Measurements from ENCODE around the gene GOLIM4. TPM values are rescaled to one million over a fixed set of nuclear protein-coding genes. Genes with fewer than 3 reads are reported as not detected.
A peak's percentile ranks its signal among the peaks of the same experiment; 100 is the strongest.

GOLIM4 gene
- total and polyA plus RNA-seq, 2 experiments from 2014 or later: 34.4 to 50.5 TPM

DNA sequence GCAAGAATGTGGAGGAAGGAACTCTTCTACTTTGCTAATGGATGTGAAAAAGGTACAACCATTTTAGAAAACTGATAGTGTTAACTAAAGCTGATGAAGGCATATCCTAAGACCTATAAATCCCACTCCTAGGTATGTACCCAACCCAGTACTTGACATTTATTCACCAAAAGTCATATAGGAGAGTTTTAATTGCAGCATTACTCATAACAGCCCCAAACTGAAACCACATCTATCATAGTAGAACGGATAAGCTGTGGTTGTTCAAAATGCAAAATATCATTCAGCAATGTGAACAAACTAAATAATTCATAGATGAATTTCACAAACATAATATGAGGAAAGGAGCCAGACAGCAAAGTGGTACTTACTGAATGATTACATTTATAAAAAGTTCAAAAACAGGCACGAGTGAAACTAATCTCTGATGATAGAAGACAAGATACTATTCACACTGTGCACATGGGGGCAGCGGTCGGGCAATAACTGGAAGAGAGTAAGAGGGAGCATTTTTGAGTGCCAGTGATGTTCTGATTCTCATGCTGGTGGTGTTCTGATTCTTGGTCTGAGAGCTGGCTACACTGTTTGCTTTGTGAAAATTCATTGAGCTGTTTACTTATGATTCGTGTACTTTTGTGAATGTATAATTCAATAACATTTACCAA is 34.3 kb downstream of the GOLIM4 start:
- ATAC-seq (no peak), DNase-seq (ENCODE audit: low spot score) (no peak)
- H3K4me2 ChIP-seq: no peak overlapping the region
- Mint-ChIP-seq H3K4me3 (no peak overlapping the region), H3K9me3 (peaks cover 11% of the 10 kb centered on the region), H3K27ac (no peak overlapping the region), H3K4me1 (no peaks in the 10 kb centered on the region; the same call in 2 of the 3 replicates), H3K27me3 (ENCODE audit: insufficient read depth, low read depth, poor library complexity) (peaks cover 2% of the 10 kb centered on the region), H3K36me3 (ENCODE audit: low read depth) (peaks cover 13% of the 10 kb centered on the region)
- no peaks in the 10 kb centered on the region for H3K27me3 ChIP-seq (ENCODE audit: insufficient read depth)
- no peak overlapping the region for H3K4me3 ChIP-seq
- TF ChIP-seq ZNF114 (CRISPR knock-in tag; IDR thresholded peaks at IDR 0.05): no peak
- TF ChIP-seq, protein P1, sequence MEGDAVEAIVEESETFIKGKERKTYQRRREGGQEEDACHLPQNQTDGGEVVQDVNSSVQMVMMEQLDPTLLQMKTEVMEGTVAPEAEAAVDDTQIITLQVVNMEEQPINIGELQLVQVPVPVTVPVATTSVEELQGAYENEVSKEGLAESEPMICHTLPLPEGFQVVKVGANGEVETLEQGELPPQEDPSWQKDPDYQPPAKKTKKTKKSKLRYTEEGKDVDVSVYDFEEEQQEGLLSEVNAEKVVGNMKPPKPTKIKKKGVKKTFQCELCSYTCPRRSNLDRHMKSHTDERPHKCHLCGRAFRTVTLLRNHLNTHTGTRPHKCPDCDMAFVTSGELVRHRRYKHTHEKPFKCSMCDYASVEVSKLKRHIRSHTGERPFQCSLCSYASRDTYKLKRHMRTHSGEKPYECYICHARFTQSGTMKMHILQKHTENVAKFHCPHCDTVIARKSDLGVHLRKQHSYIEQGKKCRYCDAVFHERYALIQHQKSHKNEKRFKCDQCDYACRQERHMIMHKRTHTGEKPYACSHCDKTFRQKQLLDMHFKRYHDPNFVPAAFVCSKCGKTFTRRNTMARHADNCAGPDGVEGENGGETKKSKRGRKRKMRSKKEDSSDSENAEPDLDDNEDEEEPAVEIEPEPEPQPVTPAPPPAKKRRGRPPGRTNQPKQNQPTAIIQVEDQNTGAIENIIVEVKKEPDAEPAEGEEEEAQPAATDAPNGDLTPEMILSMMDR (conservative IDR thresholded peaks at IDR 0.05; ENCODE audit: low read depth in 2 of 2): peak; percentile 10 to 29; a peak in 2 of 4 replicates
- H3K36me3 ChIP-seq (ENCODE audit: insufficient read depth): no peaks in the 10 kb centered on the region
- H3K9me2 ChIP-seq (ENCODE audit: insufficient read depth): peaks cover 4% of the 10 kb centered on the region; the same call in 1 of the 2 replicates
- H3K79me2 ChIP-seq (replicated peaks; ENCODE audit: insufficient read depth): peaks cover 82% of the 10 kb centered on the region
- H4K20me1 ChIP-seq (replicated peaks; ENCODE audit: insufficient read depth): peaks cover 3% of the 10 kb centered on the region
- no peaks in the 10 kb centered on the region; the same call in 1 of the 2 replicates for H3K4me1 ChIP-seq (ENCODE audit: insufficient read depth)
- H3K27ac ChIP-seq (ENCODE audit: low read depth): no peak overlapping the region
- H3F3A ChIP-seq (replicated peaks; ENCODE audit: low read depth): no peaks in the 10 kb centered on the region
- no peak overlapping the region for H2AFZ ChIP-seq

DNA sequence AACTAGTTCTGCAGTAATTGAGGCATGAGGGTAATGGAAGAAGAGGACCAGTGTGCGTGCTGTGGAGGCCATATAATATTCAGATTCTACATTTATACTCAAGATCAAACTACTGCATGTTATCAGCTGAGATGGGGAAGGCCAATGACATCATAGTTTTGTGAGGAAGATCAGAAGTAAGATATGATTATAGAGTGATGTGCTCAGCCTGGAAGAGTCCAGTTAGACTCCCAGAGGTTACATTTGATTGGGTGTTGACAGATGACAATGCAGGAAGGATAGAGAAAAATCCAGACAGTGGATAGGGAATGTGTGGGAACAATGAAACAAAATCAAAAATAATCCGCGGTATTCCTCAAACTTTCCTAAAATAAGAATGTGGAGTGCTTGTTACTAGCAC is 35.4 kb downstream of the GOLIM4 start:
- peaks cover 4% of the 10 kb centered on the region for H3K27me3 Mint-ChIP-seq (ENCODE audit: insufficient read depth, low read depth, poor library complexity)
- H3K4me3 Mint-ChIP-seq: no peak overlapping the region
- H3K36me3 ChIP-seq (ENCODE audit: insufficient read depth): no peaks in the 10 kb centered on the region; the same call in 1 of the 2 replicates
- peaks cover 25% of the 10 kb centered on the region for H3K36me3 Mint-ChIP-seq (ENCODE audit: low read depth)
- no peak for DNase-seq (ENCODE audit: low spot score)
- no peaks in the 10 kb centered on the region; the same call in 2 of the 3 replicates for H3K4me1 Mint-ChIP-seq
- no peak overlapping the region for H3K4me3 ChIP-seq
- H2AFZ ChIP-seq: no peak overlapping the region
- no peaks in the 10 kb centered on the region for H3F3A ChIP-seq (replicated peaks; ENCODE audit: low read depth)
- H3K4me2 ChIP-seq: no peak overlapping the region
- H3K27me3 ChIP-seq (ENCODE audit: insufficient read depth): no peaks in the 10 kb centered on the region
- H3K27ac Mint-ChIP-seq: no peak overlapping the region
- peaks cover 5% of the 10 kb centered on the region; the same call in 1 of the 2 replicates for H3K9me2 ChIP-seq (ENCODE audit: insufficient read depth)
- H3K27ac ChIP-seq (ENCODE audit: low read depth): no peak overlapping the region
- no peaks in the 10 kb centered on the region; the same call in 1 of the 2 replicates for H3K4me1 ChIP-seq (ENCODE audit: insufficient read depth)
- ATAC-seq: no peak
- peaks cover 3% of the 10 kb centered on the region for H4K20me1 ChIP-seq (replicated peaks; ENCODE audit: insufficient read depth)
- H3K9me3 Mint-ChIP-seq: peaks cover 23% of the 10 kb centered on the region
- H3K79me2 ChIP-seq (replicated peaks; ENCODE audit: insufficient read depth): peaks cover 81% of the 10 kb centered on the region
- TF ChIP-seq EZH2phosphoT487 (IDR thresholded peaks at IDR 0.05; ENCODE audit: unreplicated experiment): no peak
- no peak for TF ChIP-seq ZNF331 (CRISPR knock-in tag; IDR thresholded peaks at IDR 0.05; ENCODE audit: low read depth)
- TF ChIP-seq, protein P2, sequence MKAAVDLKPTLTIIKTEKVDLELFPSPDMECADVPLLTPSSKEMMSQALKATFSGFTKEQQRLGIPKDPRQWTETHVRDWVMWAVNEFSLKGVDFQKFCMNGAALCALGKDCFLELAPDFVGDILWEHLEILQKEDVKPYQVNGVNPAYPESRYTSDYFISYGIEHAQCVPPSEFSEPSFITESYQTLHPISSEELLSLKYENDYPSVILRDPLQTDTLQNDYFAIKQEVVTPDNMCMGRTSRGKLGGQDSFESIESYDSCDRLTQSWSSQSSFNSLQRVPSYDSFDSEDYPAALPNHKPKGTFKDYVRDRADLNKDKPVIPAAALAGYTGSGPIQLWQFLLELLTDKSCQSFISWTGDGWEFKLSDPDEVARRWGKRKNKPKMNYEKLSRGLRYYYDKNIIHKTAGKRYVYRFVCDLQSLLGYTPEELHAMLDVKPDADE (IDR thresholded peaks at IDR 0.05): no peak
- no peak for TF ChIP-seq JUNB (IDR thresholded peaks at IDR 0.05; ENCODE audit: unreplicated experiment)
- TF ChIP-seq, protein P3, sequence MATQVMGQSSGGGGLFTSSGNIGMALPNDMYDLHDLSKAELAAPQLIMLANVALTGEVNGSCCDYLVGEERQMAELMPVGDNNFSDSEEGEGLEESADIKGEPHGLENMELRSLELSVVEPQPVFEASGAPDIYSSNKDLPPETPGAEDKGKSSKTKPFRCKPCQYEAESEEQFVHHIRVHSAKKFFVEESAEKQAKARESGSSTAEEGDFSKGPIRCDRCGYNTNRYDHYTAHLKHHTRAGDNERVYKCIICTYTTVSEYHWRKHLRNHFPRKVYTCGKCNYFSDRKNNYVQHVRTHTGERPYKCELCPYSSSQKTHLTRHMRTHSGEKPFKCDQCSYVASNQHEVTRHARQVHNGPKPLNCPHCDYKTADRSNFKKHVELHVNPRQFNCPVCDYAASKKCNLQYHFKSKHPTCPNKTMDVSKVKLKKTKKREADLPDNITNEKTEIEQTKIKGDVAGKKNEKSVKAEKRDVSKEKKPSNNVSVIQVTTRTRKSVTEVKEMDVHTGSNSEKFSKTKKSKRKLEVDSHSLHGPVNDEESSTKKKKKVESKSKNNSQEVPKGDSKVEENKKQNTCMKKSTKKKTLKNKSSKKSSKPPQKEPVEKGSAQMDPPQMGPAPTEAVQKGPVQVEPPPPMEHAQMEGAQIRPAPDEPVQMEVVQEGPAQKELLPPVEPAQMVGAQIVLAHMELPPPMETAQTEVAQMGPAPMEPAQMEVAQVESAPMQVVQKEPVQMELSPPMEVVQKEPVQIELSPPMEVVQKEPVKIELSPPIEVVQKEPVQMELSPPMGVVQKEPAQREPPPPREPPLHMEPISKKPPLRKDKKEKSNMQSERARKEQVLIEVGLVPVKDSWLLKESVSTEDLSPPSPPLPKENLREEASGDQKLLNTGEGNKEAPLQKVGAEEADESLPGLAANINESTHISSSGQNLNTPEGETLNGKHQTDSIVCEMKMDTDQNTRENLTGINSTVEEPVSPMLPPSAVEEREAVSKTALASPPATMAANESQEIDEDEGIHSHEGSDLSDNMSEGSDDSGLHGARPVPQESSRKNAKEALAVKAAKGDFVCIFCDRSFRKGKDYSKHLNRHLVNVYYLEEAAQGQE (IDR thresholded peaks at IDR 0.05; ENCODE audit: unreplicated experiment): no peak
- TF ChIP-seq, protein P4, sequence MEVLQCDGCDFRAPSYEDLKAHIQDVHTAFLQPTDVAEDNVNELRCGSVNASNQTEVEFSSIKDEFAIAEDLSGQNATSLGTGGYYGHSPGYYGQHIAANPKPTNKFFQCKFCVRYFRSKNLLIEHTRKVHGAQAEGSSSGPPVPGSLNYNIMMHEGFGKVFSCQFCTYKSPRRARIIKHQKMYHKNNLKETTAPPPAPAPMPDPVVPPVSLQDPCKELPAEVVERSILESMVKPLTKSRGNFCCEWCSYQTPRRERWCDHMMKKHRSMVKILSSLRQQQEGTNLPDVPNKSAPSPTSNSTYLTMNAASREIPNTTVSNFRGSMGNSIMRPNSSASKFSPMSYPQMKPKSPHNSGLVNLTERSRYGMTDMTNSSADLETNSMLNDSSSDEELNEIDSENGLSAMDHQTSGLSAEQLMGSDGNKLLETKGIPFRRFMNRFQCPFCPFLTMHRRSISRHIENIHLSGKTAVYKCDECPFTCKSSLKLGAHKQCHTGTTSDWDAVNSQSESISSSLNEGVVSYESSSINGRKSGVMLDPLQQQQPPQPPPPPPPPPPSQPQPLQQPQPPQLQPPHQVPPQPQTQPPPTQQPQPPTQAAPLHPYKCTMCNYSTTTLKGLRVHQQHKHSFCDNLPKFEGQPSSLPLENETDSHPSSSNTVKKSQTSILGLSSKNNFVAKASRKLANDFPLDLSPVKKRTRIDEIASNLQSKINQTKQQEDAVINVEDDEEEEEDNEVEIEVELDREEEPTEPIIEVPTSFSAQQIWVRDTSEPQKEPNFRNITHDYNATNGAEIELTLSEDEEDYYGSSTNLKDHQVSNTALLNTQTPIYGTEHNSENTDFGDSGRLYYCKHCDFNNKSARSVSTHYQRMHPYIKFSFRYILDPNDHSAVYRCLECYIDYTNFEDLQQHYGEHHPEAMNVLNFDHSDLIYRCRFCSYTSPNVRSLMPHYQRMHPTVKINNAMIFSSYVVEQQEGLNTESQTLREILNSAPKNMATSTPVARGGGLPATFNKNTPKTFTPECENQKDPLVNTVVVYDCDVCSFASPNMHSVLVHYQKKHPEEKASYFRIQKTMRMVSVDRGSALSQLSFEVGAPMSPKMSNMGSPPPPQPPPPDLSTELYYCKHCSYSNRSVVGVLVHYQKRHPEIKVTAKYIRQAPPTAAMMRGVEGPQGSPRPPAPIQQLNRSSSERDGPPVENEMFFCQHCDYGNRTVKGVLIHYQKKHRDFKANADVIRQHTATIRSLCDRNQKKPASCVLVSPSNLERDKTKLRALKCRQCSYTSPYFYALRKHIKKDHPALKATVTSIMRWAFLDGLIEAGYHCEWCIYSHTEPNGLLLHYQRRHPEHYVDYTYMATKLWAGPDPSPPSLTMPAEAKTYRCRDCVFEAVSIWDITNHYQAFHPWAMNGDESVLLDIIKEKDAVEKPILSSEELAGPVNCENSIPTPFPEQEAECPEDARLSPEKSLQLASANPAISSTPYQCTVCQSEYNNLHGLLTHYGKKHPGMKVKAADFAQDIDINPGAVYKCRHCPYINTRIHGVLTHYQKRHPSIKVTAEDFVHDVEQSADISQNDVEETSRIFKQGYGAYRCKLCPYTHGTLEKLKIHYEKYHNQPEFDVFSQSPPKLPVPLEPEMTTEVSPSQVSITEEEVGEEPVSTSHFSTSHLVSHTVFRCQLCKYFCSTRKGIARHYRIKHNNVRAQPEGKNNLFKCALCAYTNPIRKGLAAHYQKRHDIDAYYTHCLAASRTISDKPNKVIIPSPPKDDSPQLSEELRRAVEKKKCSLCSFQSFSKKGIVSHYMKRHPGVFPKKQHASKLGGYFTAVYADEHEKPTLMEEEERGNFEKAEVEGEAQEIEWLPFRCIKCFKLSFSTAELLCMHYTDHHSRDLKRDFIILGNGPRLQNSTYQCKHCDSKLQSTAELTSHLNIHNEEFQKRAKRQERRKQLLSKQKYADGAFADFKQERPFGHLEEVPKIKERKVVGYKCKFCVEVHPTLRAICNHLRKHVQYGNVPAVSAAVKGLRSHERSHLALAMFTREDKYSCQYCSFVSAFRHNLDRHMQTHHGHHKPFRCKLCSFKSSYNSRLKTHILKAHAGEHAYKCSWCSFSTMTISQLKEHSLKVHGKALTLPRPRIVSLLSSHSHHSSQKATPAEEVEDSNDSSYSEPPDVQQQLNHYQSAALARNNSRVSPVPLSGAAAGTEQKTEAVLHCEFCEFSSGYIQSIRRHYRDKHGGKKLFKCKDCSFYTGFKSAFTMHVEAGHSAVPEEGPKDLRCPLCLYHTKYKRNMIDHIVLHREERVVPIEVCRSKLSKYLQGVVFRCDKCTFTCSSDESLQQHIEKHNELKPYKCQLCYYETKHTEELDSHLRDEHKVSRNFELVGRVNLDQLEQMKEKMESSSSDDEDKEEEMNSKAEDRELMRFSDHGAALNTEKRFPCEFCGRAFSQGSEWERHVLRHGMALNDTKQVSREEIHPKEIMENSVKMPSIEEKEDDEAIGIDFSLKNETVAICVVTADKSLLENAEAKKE (CRISPR knock-in tag; IDR thresholded peaks at IDR 0.05): no peak
